Measurements from ENCODE around the gene DCC. TPM values are rescaled to one million over a fixed set of nuclear protein-coding genes. Genes with fewer than 3 reads are reported as not detected.

Gene DCC
- total RNA-seq, 1 experiment from 2014 or later = not detected

DNA sequence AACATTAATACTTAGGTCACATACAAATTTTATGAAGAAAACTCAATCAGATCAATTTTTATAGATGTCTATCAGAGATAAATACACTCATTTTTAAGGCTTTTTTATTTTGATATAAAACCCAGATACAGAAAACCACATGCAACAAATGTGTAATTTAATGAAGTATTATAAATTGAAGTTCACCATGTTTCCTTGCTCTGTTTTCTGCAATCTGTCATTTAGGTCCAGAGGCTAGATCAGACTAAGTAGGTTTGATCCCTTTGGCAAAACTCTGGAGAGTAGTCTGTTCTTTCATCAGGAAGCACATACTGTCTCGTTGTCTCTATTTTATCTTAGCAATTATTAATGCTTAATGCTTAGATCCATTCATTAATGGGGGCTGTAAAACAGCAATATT, 1042.9 kb downstream of the DCC start:
- Histone ChIP-seq H3K9me2 (ENCODE audit: insufficient read depth) (no peaks in the 10 kb centered on the region), H3K36me3 (ENCODE audit: low read depth) (no peaks in the 10 kb centered on the region), H3K4me3 (no peak overlapping the region), H2AFZ (no peak overlapping the region), H3K79me2 (ENCODE audit: low read depth) (no peaks in the 10 kb centered on the region), H3K27ac (no peak overlapping the region), H3K4me1 (replicated peaks; ENCODE audit: insufficient read depth) (no peaks in the 10 kb centered on the region), H3K4me2 (no peak overlapping the region), H3K9me3 (ENCODE audit: insufficient read depth, low read depth) (no peaks in the 10 kb centered on the region), H3F3A (ENCODE audit: insufficient read depth, low read depth) (no peaks in the 10 kb centered on the region), H3K27me3 (ENCODE audit: insufficient read depth, low read depth) (0 out of 2 replicates have a peak, but pooled peaks cover 8% of the 10 kb centered on the region), H4K20me1 (ENCODE audit: insufficient read depth) (no peaks in the 10 kb centered on the region; the same call in none of the 2 replicates)
- ChIA-PET POLR2A (ENCODE audit: unreplicated experiment) (no interaction called here), CTCF (no interaction called here)
- intact Hi-C loops (cut with micrococcal nuclease; ENCODE audit: unreplicated experiment) = no loop called here
- no TSS peak for BruUV-seq (replicated peaks)
- DNase-seq = no peak
- TF ChIP-seq, protein P1, sequence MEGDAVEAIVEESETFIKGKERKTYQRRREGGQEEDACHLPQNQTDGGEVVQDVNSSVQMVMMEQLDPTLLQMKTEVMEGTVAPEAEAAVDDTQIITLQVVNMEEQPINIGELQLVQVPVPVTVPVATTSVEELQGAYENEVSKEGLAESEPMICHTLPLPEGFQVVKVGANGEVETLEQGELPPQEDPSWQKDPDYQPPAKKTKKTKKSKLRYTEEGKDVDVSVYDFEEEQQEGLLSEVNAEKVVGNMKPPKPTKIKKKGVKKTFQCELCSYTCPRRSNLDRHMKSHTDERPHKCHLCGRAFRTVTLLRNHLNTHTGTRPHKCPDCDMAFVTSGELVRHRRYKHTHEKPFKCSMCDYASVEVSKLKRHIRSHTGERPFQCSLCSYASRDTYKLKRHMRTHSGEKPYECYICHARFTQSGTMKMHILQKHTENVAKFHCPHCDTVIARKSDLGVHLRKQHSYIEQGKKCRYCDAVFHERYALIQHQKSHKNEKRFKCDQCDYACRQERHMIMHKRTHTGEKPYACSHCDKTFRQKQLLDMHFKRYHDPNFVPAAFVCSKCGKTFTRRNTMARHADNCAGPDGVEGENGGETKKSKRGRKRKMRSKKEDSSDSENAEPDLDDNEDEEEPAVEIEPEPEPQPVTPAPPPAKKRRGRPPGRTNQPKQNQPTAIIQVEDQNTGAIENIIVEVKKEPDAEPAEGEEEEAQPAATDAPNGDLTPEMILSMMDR (conservative IDR thresholded peaks at IDR 0.05) = no peak
- no peak for TF ChIP-seq EZH2 (IDR thresholded peaks at IDR 0.05; ENCODE audit: low read depth)

DNA sequence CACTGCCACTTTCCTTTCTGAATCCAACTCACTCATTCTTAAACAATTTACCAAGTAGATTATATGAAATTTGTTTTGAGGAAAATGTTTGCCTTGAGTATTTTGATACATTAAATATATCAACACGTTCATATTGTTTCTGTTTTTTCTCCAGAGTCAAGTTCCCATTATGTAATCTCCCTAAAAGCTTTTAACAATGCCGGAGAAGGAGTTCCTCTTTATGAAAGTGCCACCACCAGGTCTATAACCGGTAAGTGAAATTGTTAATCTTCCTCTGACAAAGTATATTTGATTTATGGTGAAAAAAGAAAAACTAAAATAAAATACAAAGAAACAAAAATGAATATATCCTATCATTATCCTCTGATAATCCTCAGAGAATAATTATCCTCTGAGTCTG, 1045.9 kb downstream of the DCC start:
- CTCF ChIA-PET = no interaction called here
- intact Hi-C loops (cut with micrococcal nuclease; ENCODE audit: unreplicated experiment) = no loop called here
- Histone ChIP-seq H3K9me2 (ENCODE audit: insufficient read depth) (no peaks in the 10 kb centered on the region), H3K4me1 (replicated peaks; ENCODE audit: insufficient read depth) (no peaks in the 10 kb centered on the region), H3K79me2 (ENCODE audit: low read depth) (no peaks in the 10 kb centered on the region), H4K20me1 (ENCODE audit: insufficient read depth) (no peaks in the 10 kb centered on the region; the same call in none of the 2 replicates), H3K4me3 (no peak overlapping the region), H3K9me3 (ENCODE audit: insufficient read depth, low read depth) (no peaks in the 10 kb centered on the region), H2AFZ (no peak overlapping the region), H3F3A (ENCODE audit: insufficient read depth, low read depth) (no peaks in the 10 kb centered on the region), H3K4me2 (no peak overlapping the region), H3K36me3 (ENCODE audit: low read depth) (no peaks in the 10 kb centered on the region), H3K27me3 (ENCODE audit: insufficient read depth, low read depth) (no peaks in the 10 kb centered on the region), H3K27ac (no peak overlapping the region)
- TF ChIP-seq EZH2 (IDR thresholded peaks at IDR 0.05; ENCODE audit: low read depth) = no peak
- TF ChIP-seq, protein P1 (conservative IDR thresholded peaks at IDR 0.05) = no peak
- POLR2A ChIA-PET (ENCODE audit: unreplicated experiment) = no interaction called here
- no peak for DNase-seq
- no TSS peak for BruUV-seq (replicated peaks)

DNA sequence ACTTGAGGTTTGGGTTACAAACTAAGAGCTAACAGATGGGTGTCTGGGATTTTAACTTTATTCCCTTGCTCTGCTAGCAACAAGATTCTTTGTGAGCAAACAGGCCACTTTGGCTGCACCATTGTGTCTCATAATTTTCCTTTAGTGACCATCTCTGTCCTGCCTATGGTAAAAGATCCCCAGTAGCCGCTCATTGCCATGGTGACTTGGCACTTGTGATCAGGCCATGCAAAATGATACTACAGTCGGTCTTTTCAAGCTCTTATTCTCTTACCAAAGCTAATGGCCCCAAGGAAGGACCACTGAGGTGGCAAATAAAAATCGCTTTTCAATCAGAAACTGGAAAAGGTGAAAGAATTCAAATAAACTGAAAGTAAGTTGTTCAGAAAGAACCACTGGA, 1047.6 kb downstream of the DCC start:
- TF ChIP-seq EZH2 (IDR thresholded peaks at IDR 0.05; ENCODE audit: low read depth) = no peak
- TF ChIP-seq, protein P1 (conservative IDR thresholded peaks at IDR 0.05) = no peak
- no peaks in the 10 kb centered on the region for H3K4me1 ChIP-seq (replicated peaks; ENCODE audit: insufficient read depth)
- POLR2A ChIA-PET (ENCODE audit: unreplicated experiment) = no interaction called here
- no peaks in the 10 kb centered on the region for H3K36me3 ChIP-seq (ENCODE audit: low read depth)
- H4K20me1 ChIP-seq (ENCODE audit: insufficient read depth) = no peaks in the 10 kb centered on the region; the same call in none of the 2 replicates
- no peak for DNase-seq
- no peaks in the 10 kb centered on the region for H3K9me3 ChIP-seq (ENCODE audit: insufficient read depth, low read depth)
- H3K27ac ChIP-seq = no peak overlapping the region
- peaks cover 6% of the 10 kb centered on the region; the same call in 1 of the 2 replicates for H3K27me3 ChIP-seq (ENCODE audit: insufficient read depth, low read depth)
- no peaks in the 10 kb centered on the region for H3K9me2 ChIP-seq (ENCODE audit: insufficient read depth)
- no peaks in the 10 kb centered on the region for H3F3A ChIP-seq (ENCODE audit: insufficient read depth, low read depth)
- no peak overlapping the region for H3K4me2 ChIP-seq
- no TSS peak for BruUV-seq (replicated peaks)
- H2AFZ ChIP-seq = no peak overlapping the region
- H3K4me3 ChIP-seq = no peak overlapping the region
- CTCF ChIA-PET = no interaction called here
- no peaks in the 10 kb centered on the region for H3K79me2 ChIP-seq (ENCODE audit: low read depth)
- intact Hi-C loops (cut with micrococcal nuclease; ENCODE audit: unreplicated experiment) = no loop called here

Measured in PC-9 (cell line).